Right atrium auricular region (tissue), 2 donors: ENCODE data around the gene FEZF2. TPM values are rescaled to one million over a fixed set of nuclear protein-coding genes. Genes with fewer than 3 reads are reported as not detected.

Experiments used
- DNase-seq: peaks from one replicate; pipeline ENCODE4 v3.0.0-alpha.2; 2019; ENCODE audit warnings: low spot score
- H3K27ac ChIP-seq, 2 donors: fragments of 200-600 bp; sonication (generic); 1 replicate in 1 of 2; 2 replicates in 1 of 2; pipeline ENCODE4 v1.5.1; 2016 to 2019
- H3K27me3 ChIP-seq, 2 donors: fragments of 200-600 bp; sonication (generic); one replicate each; pipeline versions ENCODE4 v1.5.1 to v1.6.0; 2017 to 2019
- H3K36me3 ChIP-seq: fragments of 200-600 bp; sonication (generic); one replicate; pipeline ENCODE4 v1.5.1; 2016
- H3K4me1 ChIP-seq, 2 donors: fragments of 200-600 bp; sonication (generic); one replicate each; pipeline versions ENCODE4 v1.5.1 to v1.6.0; 2017 to 2019
- H3K4me3 ChIP-seq, 2 donors: fragments of 200-600 bp; sonication (generic); 1 replicate in 1 of 2; 2 replicates in 1 of 2; pipeline ENCODE4 v1.5.1; 2017 to 2019; ENCODE audit warnings: mild to moderate bottlenecking in 1 of 2, moderate library complexity in 1 of 2
- H3K9me3 ChIP-seq, 2 donors: fragments of 200-600 bp; sonication (generic); one replicate each; pipeline ENCODE4 v1.5.1; 2019
- total RNA-seq, 2 donors: library from RNA; depleted of rRNA; stranded (reverse); fragments of >200 nt; gene quantifications; one replicate each; pipeline ENCODE4 v1.1.0, GENCODE V29; 2016
- TF ChIP-seq, protein P1 (sequence below), 2 donors: fragments of 200-600 bp; sonication (generic); IDR thresholded peaks; one replicate each; pipeline ENCODE4 v1.5.1; 2019; ENCODE audit warnings: antibody characterized with exemption in 2 of 2

The FEZF2 gene
- total RNA-seq, 2 donors from 2014 or later: not detected

GRCh38 chr3:62323241-62323640, 50.1 kb downstream of the FEZF2 start:
- TF ChIP-seq, protein P1, sequence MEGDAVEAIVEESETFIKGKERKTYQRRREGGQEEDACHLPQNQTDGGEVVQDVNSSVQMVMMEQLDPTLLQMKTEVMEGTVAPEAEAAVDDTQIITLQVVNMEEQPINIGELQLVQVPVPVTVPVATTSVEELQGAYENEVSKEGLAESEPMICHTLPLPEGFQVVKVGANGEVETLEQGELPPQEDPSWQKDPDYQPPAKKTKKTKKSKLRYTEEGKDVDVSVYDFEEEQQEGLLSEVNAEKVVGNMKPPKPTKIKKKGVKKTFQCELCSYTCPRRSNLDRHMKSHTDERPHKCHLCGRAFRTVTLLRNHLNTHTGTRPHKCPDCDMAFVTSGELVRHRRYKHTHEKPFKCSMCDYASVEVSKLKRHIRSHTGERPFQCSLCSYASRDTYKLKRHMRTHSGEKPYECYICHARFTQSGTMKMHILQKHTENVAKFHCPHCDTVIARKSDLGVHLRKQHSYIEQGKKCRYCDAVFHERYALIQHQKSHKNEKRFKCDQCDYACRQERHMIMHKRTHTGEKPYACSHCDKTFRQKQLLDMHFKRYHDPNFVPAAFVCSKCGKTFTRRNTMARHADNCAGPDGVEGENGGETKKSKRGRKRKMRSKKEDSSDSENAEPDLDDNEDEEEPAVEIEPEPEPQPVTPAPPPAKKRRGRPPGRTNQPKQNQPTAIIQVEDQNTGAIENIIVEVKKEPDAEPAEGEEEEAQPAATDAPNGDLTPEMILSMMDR (IDR thresholded peaks at IDR 0.05): no peak
- H3K27ac ChIP-seq: no peak overlapping the region
- peaks cover 0 to 4% of the 10 kb centered on the region in 2 donors for H3K4me1 ChIP-seq
- peaks cover 4% of the 10 kb centered on the region for H3K36me3 ChIP-seq
- H3K27me3 ChIP-seq: no peaks in the 10 kb centered on the region
- DNase-seq: no peak
- H3K9me3 ChIP-seq: no peaks in the 10 kb centered on the region
- no peak overlapping the region for H3K4me3 ChIP-seq
